Measurements from ENCODE around the gene RIPK1.

- TF ChIP-seq PATZ1 (CRISPR knock-in tag; IDR thresholded peaks at IDR 0.05; ENCODE audit: borderline replicate concordance), result no peak
- no peak for TF ChIP-seq ZC3H10 (CRISPR knock-in tag; IDR thresholded peaks at IDR 0.05)
- no peak for TF ChIP-seq ESRRG (CRISPR knock-in tag; IDR thresholded peaks at IDR 0.05)
- no peak for TF ChIP-seq RARB (CRISPR knock-in tag; IDR thresholded peaks at IDR 0.05)
- TF ChIP-seq ARNTL (CRISPR knock-in tag; IDR thresholded peaks at IDR 0.05; ENCODE audit: borderline replicate concordance, low read depth), result no peak
- TF ChIP-seq ISL1 (CRISPR knock-in tag; IDR thresholded peaks at IDR 0.05), result no peak
- no peak for TF ChIP-seq BACH2 (CRISPR knock-in tag; IDR thresholded peaks at IDR 0.05; ENCODE audit: borderline replicate concordance)
Observed at GRCh38 chr6:3120765-3121089, 52.4 kb downstream of the RIPK1 start.
